HG03108 (cell line): ENCODE results near the gene PLBD2.

Experiments used
- ATAC-seq: cut with Tn5 transposase; IDR thresholded peaks from one replicate; pipeline ENCODE4 v1.9.1; 2021; ENCODE audit warnings: moderate library complexity; ENCODE audit not compliant: unreplicated experiment

The PLBD2 gene

DNA sequence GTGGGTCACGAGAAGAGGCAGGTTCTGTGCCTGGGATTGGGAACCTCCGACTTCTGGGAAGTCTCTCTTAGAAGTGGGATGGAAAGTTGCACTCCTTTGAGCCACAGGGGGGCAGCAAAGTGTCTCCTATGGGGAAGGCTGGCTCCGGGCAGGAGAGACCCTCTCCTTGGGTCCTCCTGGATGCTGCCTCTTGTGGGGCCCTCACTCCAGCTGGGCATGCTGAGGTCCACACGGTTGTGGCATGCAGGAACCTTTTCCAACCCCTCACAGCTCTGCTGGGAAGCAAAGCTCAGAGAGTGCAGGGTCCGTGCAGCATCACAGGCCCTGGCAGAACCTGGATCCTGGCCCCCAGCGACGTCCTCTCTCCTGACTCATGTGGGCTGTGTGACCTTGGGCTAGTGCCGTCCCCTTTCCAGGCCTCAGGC, 81.2 kb downstream of the PLBD2 start:
- ATAC-seq, result no peak

DNA sequence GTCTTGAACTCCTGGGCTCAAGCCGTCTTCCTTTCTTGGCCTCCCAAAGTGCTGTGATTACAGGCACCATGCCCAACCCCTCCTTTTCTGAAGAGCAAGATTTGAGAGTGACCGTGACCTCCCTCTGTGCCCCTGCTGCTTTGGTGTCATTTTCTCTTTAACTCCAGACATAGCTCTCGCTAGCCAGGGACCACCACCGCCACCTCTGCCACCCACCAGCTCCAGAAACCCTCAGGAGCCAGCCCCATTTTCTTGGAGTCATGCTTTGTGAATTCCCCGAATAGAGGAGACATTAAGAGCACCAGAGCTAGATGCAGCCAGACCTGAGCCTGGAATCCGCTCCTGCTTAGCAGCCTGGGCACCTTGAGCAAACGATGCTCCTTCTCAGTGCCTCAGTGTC, 81.9 kb downstream of the PLBD2 start:
- no peak for ATAC-seq
